ENCODE measurements around the gene CPSF4.

DNA sequence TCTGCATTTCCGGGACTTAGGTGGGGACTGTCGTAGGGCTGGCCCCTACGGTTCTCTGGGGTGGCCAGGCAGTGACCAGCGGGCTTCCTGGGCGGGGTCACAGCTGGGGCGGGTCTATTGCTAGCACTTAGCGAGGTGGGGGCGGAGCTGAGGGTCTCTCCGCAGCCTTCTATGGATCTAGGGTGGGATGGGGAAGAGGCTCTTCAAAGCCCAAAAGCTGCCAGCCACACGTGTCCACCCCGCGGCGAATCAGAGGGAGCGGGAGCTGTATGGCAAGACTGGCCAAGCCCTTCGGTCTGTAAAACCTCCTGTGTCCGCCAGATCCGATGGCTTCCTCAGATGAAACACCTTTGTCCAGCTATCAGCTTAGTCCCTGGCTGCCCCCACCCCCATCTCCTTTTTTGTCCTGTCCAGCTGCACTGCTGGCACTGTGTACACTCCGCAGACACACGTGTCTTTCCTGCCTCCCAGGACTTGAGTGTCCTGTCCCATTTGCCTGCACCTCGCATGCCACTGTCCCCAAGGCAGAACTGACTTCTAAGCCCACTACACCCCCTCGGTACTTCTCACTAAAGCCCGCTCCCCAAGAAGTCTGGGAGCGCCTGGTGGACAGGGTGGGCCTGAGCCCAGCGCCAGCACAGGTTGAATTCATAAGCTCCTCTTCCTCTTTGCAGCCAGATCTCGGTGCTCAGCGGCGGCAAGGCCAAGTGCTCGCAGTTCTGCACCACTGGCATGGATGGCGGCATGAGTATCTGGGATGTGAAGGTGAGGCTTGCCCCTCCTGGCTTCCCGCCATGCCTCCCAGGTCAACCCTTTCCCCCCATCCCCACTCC is 45.2 kb upstream of the CPSF4 start:
- no peak for TF ChIP-seq CTCF (IDR thresholded peaks at IDR 0.05; ENCODE audit: low read depth, low read length, poor library complexity, severe bottlenecking)
- TF ChIP-seq EZH2phosphoT487 (IDR thresholded peaks at IDR 0.05; ENCODE audit: borderline replicate concordance, low read length) = no peak

Data from DOHH2 (cell line).